NCI-H2196 (cell line): Measurements from ENCODE around the gene SND1.
"Not testable (repeated sequence)": the region's sequence is repeated elsewhere in the genome, so short reads cannot be mapped to it uniquely, and the experiment has no call there.

Experiments used
- DNase-seq: peaks from one replicate; lab custom pipeline; 2025; ENCODE audit not compliant: unreplicated experiment; lab: John Stamatoyannopoulos, UW

The SND1 gene

DNA sequence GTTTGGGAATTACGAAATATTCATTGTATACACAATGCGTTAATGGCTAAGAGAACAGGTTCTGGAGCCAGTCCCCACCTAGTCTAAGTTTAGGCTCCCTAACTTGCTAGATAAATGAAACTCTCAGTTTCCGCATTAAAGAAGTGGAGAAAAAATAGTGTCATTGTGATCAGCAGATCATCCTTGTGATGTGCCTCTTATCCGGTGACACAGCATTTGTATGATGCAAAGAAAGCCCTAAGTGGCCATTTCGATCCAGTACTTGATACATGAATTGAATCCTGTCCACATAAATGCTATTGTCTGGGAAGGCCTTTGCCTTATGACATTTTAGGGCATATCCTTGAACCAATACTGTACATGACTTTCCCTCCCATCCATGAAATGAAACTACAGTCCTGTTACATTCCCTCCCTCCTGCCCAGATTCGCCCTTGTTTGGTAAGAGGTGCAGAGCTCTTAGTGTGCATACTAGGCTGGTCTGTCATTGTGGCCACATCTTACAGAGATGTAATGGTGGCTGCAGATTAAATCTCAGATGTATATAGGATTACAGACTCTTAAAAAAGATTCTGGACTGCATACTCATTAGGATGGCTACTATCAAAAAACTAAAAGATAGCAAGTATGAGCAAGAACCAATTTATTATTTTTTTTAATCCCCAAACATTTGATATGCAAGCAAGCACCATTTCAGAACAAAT lies 298.4 kb downstream of the SND1 start:
- DNase-seq, result no peak

DNA sequence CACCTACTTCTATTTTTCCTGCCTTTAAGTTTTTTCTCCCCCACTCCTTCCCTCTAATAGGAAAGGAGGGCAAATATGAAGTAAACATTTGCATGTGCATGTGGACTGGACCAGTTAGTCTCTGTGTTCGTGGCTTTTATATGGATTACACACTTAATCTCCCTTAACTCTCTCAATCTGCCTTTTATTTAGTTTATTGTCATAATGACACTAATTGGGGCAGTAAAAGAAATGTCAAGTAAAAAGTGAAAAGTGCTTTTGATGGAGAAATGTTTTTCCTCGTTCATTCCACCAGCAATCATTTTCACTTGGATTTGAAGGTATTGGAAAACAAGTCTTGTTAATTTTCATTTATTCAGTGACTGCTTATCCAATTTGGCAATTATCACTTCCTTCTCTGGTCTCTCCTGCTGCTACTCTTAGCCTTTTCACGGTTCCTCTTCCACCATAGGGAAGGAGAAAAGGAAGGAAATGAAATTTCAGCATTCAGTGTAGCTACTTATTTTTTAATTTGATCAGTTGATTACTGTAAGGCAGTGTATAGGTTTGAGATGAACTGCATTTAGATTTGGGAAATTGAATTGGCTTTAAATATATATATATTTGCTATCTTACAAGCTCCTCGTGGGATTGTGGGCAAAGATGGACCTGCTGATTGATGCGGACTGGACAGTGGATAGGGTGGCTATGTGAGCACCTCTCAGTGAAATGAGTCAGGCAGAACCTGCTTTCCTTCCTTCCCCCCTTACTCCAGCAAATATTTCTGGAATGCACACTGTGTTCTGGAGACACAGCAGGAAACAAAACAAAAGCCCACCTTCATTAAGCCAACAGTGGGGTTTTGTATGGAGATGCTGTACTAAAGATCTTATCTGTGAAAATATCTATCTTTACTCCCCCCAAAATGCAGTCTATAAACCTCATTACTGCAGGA lies 301.7 kb downstream of the SND1 start:
- DNase-seq, result no peak

GRCh38 chr7:127954357-127954748 lies 302.4 kb downstream of the SND1 start:
- DNase-seq, result peak; percentile 66

DNA sequence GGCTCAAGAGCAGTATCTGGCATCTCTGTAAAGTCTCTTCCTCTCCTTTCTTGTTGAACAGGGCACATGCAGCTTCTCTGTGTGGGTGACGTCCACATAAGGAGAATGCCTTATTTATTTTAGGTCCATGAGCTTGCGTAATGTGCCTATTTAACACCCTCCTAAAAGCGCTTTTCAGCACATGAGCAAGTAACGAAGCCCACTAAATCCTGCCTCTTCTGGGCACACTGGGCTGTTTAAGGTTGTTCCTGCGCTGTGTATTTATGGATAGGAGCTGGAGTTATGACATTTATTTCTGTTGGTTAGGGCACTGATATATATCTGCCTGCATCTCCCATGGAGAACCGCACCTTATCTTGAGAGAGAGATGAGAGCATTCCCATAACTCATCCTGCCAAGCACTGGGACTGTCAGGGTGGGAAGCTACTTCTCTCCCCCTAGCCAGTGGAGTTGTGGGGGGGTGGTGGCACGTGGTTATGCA lies 303.1 kb downstream of the SND1 start:
- no peak for DNase-seq

- no peak for DNase-seq
Observed at GRCh38 chr7:127957886-127958285, 305.9 kb downstream of the SND1 start.

DNA sequence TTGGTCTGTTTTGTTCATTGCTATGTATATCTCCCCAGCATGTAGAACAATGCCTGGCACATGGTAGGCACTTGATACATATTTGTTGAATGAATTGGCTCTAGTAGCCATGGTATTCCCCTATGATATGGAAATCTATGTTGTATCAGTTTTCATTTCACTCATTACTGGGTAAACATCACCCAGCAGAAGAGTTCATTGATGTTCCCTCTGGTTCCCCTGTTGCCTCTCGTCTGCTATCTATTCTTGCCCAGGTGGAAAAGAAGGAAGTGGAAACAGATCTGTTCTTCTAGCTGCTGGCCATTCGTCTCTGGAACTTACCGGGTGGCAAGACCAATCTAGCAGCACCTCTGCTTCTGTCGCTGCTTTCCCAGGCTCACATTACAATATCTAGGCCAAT lies 307.8 kb downstream of the SND1 start:
- DNase-seq, result no peak

GRCh38 chr7:127961786-127962453 lies 309.9 kb downstream of the SND1 start:
- no peak for DNase-seq

DNA sequence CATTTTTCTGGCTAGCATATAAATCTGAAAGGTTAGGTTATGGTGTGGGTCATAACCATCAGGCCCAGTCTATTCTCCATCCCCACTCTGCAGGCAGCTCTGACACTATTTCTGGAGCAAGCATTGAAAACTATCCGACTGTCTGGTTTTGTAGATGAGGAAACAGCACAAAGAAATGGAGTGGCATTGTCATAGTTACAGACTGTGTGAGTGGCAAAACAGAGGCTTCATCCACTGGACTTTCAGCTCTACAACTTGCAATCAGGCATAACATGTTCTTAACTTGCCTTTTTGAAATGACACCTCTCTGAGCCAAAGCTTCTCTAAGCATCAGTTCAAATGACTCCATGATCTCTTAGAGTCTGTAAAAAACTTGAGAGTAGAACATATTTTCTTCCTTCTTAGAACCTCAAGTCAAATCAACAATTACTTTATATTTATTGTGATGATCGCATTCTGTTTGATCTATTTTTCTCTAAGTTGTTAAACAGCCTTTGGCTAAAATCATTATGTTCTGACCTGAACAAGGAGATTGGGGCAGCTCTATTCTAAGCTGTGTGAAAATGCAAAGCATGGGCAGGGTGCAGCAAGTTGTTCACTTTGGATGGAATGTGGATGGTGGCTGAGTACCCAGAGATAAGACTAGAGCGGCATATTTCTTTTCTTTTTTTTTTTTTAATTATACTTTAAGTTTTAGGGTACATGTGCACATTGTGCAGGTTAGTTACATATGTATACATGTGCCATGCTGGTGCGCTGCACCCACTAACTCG lies 310.8 kb downstream of the SND1 start:
- no peak for DNase-seq

- not testable (repeated sequence) for DNase-seq
Observed at GRCh38 chr7:127963850-127964249, 311.9 kb downstream of the SND1 start.

DNA sequence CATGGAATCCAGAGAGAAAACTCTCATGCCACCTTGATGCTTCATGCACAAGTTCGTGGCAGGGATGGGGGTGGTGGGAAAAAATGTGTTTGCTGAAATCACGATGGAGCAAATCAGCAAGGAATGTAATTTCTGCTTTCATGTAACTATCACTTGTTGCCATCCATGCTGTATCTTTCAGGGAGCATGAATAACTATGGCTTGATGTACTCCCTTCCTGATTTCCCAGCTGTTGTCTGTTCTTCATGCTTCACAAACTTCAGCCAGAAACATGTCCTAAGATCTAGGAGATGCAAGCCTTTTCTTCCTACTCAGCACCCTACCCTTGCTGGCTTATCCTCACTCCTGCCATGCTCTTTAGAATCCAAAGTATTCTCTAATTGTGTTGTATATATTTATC lies 315.3 kb downstream of the SND1 start:
- no peak for DNase-seq

DNA sequence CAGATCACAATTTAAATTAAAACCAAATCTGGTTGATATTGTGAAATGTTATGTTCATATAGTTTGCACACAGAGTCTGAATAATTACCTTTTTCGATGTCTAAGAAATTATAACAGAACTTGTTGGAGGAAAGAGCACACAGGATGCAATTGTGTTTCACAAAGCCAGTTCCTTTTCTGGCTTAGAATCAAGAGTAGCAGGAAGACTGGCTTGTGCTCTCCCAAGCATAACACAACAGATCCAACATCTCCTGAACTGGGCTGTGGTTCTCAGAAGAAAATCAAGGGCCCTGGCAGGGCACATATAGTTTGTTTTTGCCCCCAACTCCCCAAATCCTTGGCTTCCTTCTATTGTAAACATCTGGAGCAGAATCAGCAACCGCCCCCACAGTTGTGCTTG lies 316.6 kb downstream of the SND1 start:
- DNase-seq, result no peak

GRCh38 chr7:127973832-127974231 lies 321.8 kb downstream of the SND1 start:
- DNase-seq, result no peak

- DNase-seq, result no peak
Observed at GRCh38 chr7:127974446-127975035, 322.5 kb downstream of the SND1 start.

DNA sequence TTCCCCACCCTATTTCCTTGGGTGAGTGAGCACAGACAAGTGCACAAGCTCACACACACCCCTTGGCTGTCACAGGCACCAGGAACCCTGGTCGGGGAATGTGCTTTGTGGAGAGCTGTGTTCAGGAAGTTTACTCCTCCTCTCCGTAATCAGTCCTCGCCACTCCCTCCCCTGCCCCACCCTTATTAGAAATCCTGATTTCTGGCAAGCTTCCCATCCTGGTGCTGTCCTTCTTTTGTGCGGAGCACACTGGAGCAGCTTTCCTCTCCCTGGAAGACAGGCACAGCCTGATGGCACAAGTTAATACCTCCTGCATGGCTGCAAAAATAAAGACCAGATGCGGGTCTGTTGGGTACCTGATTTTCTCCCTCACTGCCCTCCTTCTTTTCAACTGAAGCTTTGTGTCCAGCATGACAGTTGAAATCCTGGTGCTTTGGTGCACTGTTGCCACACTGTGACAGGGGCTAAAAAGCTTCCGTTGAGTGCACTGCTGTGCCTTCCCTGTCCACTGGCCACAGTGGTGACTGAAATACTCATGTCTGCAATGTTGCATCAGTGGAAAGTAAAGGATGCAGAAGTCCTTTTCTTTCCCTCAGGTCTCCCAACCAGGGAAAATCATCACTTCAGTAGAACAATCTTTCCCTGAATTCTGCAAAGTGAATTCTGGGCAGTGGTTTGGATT lies 324.2 kb downstream of the SND1 start:
- DNase-seq, result no peak

DNA sequence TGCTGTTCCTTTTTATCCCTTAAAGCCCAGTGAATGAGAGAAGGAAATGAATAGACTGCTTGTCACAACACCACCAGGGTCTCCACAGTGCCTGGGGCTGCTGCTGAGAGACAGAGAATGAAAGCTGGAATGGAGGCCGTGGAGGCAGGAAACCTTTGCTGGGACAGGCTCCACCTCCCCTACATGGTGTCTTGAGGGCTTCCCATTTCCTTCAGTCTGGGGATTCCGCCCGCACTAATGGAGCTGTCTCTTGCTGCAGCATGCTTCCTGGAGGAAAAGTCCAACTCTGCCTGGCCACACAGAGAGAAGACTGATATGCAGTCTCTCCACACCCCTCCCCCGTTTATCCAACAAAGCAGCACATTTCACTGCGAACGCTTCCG lies 324.7 kb downstream of the SND1 start:
- DNase-seq, result no peak

- no peak for DNase-seq
Observed at GRCh38 chr7:127978421-127978820, 326.4 kb downstream of the SND1 start.

- no peak for DNase-seq
Observed at GRCh38 chr7:127979113-127979727, 327.2 kb downstream of the SND1 start.

DNA sequence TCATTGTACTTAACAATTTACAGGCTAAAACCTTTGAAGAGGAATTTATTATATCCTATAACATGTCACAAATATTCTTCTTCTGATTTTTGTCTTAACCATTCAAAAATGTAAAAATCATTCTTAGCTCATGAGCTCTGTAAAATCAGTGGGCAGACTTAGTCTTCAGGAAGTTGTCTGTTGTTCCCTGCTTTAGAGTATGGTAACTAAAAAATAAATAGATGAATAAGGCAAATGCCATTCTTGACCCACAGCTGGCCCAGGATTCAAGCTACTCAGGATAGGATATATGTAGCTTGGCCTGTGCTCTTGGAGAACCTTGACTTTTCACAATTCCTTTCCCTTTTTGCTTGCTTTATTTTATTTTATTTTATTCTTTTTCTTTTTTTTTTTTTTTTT lies 327.7 kb downstream of the SND1 start:
- no peak for DNase-seq

- DNase-seq, result no peak
Observed at GRCh38 chr7:127980901-127981300, 328.9 kb downstream of the SND1 start.

GRCh38 chr7:127981965-127982364 lies 330.0 kb downstream of the SND1 start:
- no peak for DNase-seq
